ES-I3 (cell line): ENCODE measurements around the gene MRPL18.
"Not testable (repeated sequence)": the region's sequence is repeated elsewhere in the genome, so short reads cannot be mapped to it uniquely, and the experiment has no call there.

Experiments
- H3K36me3 ChIP-seq: 2 replicates; pipeline ENCODE4 v1.6.1; 2013; ENCODE audit warnings: mild to moderate bottlenecking, low read length, control low read depth, moderate library complexity; ENCODE audit not compliant: insufficient read depth
- H3K4me1 ChIP-seq: 2 replicates; pipeline ENCODE4 v1.6.1; 2013; ENCODE audit warnings: mild to moderate bottlenecking, control low read depth, low read length; ENCODE audit not compliant: insufficient read depth
- H3K9ac ChIP-seq: 2 replicates; pipeline ENCODE4 v1.6.1; 2013; ENCODE audit warnings: low read depth, mild to moderate bottlenecking, low read length, moderate library complexity
- H3K9me3 ChIP-seq: 2 replicates; pipeline ENCODE4 v1.6.1; 2013; ENCODE audit warnings: mild to moderate bottlenecking, low read length, moderate library complexity; ENCODE audit not compliant: control insufficient read depth, insufficient read depth

MRPL18 gene

GRCh38 chr6:159790149-159790955, at the start of gene MRPL18:
Gene MRPL18 (plus strand): TSS chr6:159790467. CDS start chr6:159790588, 121 bp downstream.
- H3K9me3 ChIP-seq, result no peaks in the 10 kb centered on the region
- H3K9ac ChIP-seq, result peak within 1 kb of the TSS; percentile 91
- peaks cover 5% of the 10 kb centered on the region; the same call in 1 of the 2 replicates for H3K4me1 ChIP-seq
- peaks cover 29% of the 10 kb centered on the region for H3K36me3 ChIP-seq

- peaks cover 30% of the 10 kb centered on the region for H3K36me3 ChIP-seq
- no peaks in the 10 kb centered on the region for H3K4me1 ChIP-seq
- H3K9ac ChIP-seq, result no peak overlapping the region
- no peaks in the 10 kb centered on the region for H3K9me3 ChIP-seq
Observed at GRCh38 chr6:159742165-159742564, 48.1 kb upstream of the MRPL18 start.

GRCh38 chr6:159745081-159745480, 45.2 kb upstream of the MRPL18 start:
- Histone ChIP-seq H3K36me3 (peaks cover 33% of the 10 kb centered on the region), H3K4me1 (no peaks in the 10 kb centered on the region), H3K9ac (no peak overlapping the region), H3K9me3 (no peaks in the 10 kb centered on the region)

- no peak overlapping the region for H3K9ac ChIP-seq
- H3K9me3 ChIP-seq, result no peaks in the 10 kb centered on the region
- peaks cover 29% of the 10 kb centered on the region for H3K36me3 ChIP-seq
Observed at GRCh38 chr6:159746759-159747158, 43.5 kb upstream of the MRPL18 start.

GRCh38 chr6:159748127-159748526, 42.1 kb upstream of the MRPL18 start:
- H3K4me1 ChIP-seq, H3K9ac ChIP-seq, H3K9me3 ChIP-seq: not testable (repeated sequence)
- H3K36me3 ChIP-seq, result peaks cover 25% of the 10 kb centered on the region

More at GRCh38 chr6:159746759-159747158, 43.5 kb upstream of the MRPL18 start:
- no peaks in the 10 kb centered on the region for H3K4me1 ChIP-seq

GRCh38 chr6:159751448-159751847, 38.8 kb upstream of the MRPL18 start:
- Histone ChIP-seq H3K9ac (no peak overlapping the region), H3K9me3 (no peaks in the 10 kb centered on the region), H3K36me3 (peaks cover 23% of the 10 kb centered on the region), H3K4me1 (no peaks in the 10 kb centered on the region)

GRCh38 chr6:159753081-159753872, 37.0 kb upstream of the MRPL18 start:
- peaks cover 23% of the 10 kb centered on the region for H3K36me3 ChIP-seq
- H3K9ac ChIP-seq, result no peak overlapping the region
- no peaks in the 10 kb centered on the region for H3K9me3 ChIP-seq
- H3K4me1 ChIP-seq, result 0 out of 2 replicates have a peak, but pooled peaks cover under 1% of the 10 kb centered on the region

- Histone ChIP-seq H3K9ac (no peak overlapping the region), H3K36me3 (peaks cover 23% of the 10 kb centered on the region), H3K9me3 (no peaks in the 10 kb centered on the region), H3K4me1 (peaks cover 6% of the 10 kb centered on the region)
Observed at GRCh38 chr6:159754401-159754800, 35.9 kb upstream of the MRPL18 start.

- no peak overlapping the region for H3K9ac ChIP-seq
- no peaks in the 10 kb centered on the region for H3K9me3 ChIP-seq
- H3K4me1 ChIP-seq, result peaks cover 12% of the 10 kb centered on the region
- H3K36me3 ChIP-seq, result peaks cover 23% of the 10 kb centered on the region
Observed at GRCh38 chr6:159754959-159755914, 35.0 kb upstream of the MRPL18 start.

GRCh38 chr6:159756508-159756907, 33.8 kb upstream of the MRPL18 start:
- H3K36me3 ChIP-seq, result peaks cover 20% of the 10 kb centered on the region

GRCh38 chr6:159758031-159759001, 32.0 kb upstream of the MRPL18 start:
- H3K9ac ChIP-seq, result no peak overlapping the region
- peaks cover 12% of the 10 kb centered on the region for H3K4me1 ChIP-seq
- H3K36me3 ChIP-seq, result peaks cover 16% of the 10 kb centered on the region
- no peaks in the 10 kb centered on the region for H3K9me3 ChIP-seq

More at GRCh38 chr6:159756508-159756907, 33.8 kb upstream of the MRPL18 start:
- H3K9me3 ChIP-seq, result no peaks in the 10 kb centered on the region
- no peak overlapping the region for H3K9ac ChIP-seq
- peaks cover 12% of the 10 kb centered on the region for H3K4me1 ChIP-seq

GRCh38 chr6:159759645-159760044, 30.6 kb upstream of the MRPL18 start:
- no peak overlapping the region for H3K9ac ChIP-seq
- H3K9me3 ChIP-seq, result no peaks in the 10 kb centered on the region
- peaks cover 11% of the 10 kb centered on the region for H3K36me3 ChIP-seq
- H3K4me1 ChIP-seq, result peaks cover 12% of the 10 kb centered on the region

GRCh38 chr6:159760602-159761057, 29.6 kb upstream of the MRPL18 start:
- Histone ChIP-seq H3K9me3 (no peaks in the 10 kb centered on the region), H3K9ac (peak overlapping the region; percentile 99), H3K36me3 (peaks cover 7% of the 10 kb centered on the region), H3K4me1 (peaks cover 12% of the 10 kb centered on the region)
